Cardiac fibroblast (primary cell): Measurements from ENCODE around the gene CNIH2.
"Not testable (repeated sequence)": the region's sequence is repeated elsewhere in the genome, so short reads cannot be mapped to it uniquely, and the experiment has no call there.

Source experiments
- DNase-seq, 2 donors: peaks; one replicate each; pipeline versions ENCODE4 v3.0.0 to v3.0.0-alpha.2; 2010; ENCODE audit warnings: low read depth in 2 of 2
- H3K4me3 ChIP-seq, 2 donors: replicated peaks in 1 of 2; 1 replicate in 1 of 2; 2 replicates in 1 of 2; pipeline ENCODE4 v1.5.1; 2011; ENCODE audit warnings: low read depth in 2 of 2, low read length in 2 of 2, mild to moderate bottlenecking in 2 of 2, moderate library complexity in 1 of 2
- TF ChIP-seq, protein P1 (sequence below): IDR thresholded peaks from one replicate; pipeline ENCODE4 v1.5.1; 2011; ENCODE audit warnings: low read depth, mild to moderate bottlenecking, low read length, inconsistent platforms

Gene CNIH2

DNA sequence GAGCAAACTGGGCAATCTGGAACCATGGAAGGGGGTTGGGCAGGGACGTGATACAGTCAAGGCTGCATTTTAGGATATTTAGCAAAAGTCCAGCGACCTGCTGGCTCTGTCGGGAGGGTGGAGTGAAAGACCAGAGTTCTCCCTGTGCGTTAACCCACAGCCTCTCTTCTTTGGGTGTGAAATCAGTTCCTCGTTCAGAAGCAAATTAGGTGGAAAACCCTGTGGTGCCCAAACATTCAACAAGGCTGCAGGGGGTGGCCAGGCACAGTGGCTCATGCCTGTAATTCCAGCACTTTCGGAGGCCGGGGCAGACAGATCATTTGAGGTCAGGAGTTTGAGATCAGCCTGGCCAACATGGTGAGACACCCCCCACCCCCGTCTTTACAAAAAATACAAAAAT is 19.6 kb downstream of the CNIH2 start:
- no peak for DNase-seq
- TF ChIP-seq, protein P1, sequence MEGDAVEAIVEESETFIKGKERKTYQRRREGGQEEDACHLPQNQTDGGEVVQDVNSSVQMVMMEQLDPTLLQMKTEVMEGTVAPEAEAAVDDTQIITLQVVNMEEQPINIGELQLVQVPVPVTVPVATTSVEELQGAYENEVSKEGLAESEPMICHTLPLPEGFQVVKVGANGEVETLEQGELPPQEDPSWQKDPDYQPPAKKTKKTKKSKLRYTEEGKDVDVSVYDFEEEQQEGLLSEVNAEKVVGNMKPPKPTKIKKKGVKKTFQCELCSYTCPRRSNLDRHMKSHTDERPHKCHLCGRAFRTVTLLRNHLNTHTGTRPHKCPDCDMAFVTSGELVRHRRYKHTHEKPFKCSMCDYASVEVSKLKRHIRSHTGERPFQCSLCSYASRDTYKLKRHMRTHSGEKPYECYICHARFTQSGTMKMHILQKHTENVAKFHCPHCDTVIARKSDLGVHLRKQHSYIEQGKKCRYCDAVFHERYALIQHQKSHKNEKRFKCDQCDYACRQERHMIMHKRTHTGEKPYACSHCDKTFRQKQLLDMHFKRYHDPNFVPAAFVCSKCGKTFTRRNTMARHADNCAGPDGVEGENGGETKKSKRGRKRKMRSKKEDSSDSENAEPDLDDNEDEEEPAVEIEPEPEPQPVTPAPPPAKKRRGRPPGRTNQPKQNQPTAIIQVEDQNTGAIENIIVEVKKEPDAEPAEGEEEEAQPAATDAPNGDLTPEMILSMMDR: no peak
- no peak overlapping the region for H3K4me3 ChIP-seq

DNA sequence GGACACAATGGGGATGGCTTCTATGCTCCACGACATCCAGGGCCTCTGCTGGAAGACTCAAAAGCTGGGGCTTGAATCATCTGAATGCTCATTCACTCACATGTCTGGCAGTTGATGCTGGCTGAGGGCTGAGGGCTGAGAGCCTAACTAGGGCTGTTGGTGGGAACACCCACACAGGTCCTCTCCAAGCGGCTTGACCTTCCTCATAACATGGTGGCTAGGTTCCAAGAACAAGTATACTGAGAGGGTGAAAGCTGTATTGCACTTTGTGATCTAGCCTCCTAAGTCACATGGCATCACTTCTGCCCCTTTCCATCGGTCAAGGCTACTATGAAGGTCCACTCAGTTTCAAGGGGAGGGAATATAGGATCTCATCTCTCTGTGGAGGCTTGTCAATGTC is 21.2 kb downstream of the CNIH2 start:
- DNase-seq: no peak
- no peak overlapping the region for H3K4me3 ChIP-seq
- TF ChIP-seq, protein P1: no peak

DNA sequence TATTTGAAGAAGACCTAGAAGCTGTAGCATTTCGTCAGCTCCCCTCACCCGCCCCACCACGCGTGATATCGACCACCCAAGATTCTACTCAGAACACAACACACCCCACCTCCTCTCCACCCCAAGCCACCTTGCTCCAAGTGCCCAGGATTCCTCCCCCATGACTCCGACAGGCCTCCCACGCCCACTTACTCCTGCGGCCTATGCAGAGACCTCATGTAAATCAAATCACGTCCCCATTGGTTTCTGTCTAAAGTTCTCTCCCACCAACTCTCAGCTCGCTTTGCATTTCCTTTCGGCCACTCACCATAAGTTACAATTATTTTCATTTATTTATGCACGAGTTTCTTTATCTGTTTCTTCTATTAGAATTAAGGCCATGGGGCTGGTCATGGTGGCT is 24.7 kb downstream of the CNIH2 start:
- TF ChIP-seq, protein P1: no peak
- no peak overlapping the region for H3K4me3 ChIP-seq
- no peak for DNase-seq

DNA sequence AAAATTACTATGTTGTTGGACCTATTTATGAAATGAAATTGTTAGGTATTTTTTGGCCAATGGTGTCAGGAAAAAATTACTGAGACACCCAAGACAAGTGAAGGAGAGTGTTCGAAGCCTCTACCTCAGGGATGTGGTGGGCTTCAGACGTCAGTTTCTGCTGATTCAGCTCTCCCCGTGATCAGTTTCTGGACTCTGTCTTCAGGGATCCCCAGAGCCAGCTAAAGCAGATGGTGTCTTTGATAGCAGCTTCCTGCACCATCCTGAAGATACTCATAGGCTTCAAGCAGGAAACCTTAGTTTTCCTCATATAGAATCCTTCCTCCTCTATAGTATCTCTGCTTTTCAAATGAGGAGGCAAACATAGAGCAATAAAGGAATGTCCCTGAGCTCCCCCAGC is 31.5 kb downstream of the CNIH2 start:
- TF ChIP-seq, protein P1: no peak
- no peak overlapping the region for H3K4me3 ChIP-seq
- no peak for DNase-seq

DNA sequence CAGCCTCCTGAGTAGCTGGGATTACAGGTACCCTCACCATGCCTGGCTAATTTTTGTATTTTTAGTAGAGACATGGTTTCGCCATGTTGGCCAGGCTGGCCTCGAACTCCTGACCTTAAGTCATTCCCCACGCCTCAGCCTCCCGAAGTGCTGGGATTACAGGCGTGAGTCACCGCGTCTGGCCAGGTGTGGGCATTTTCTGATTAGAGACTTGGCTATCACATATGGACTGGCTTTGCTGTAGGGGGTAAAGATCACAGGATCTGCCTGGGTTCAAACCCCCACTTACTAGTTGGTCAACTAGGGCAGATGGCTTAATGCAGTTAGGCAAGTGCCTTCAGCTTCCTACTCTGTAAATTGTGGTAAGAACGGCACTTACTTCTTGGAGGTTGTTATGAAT is 32.3 kb downstream of the CNIH2 start:
- TF ChIP-seq, protein P1: no peak
- H3K4me3 ChIP-seq: no peak overlapping the region
- no peak for DNase-seq

DNA sequence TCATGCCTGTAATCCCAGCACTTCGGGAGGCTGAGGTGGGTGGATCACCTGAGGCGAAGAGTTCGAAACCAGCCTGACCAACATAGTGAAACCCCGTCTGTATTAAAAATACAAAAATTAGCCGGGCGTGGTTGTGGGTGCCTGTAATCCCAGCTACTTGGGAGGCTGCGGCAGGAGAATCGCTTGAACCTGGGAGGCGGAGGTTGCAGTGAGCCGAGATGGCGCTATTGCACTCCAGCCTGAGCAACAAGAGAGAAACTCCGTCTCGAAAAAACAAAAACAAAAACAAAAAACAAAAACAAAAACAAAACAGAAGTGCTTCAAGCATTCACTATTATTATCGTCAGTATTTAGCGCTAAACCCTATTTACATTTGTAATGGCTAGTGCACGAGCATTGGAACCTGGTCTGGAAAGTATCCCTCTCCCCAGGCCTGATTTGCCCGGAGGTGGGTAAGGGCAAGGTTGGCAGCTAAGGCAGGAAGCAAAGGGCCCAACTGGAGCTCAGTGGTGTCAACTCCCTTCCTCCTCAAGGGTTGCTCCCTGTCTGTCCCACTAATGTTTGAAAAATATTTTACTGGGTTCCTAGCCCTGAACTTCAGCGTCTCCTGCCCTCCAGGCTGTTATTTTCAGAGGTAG is 32.9 kb downstream of the CNIH2 start:
- H3K4me3 ChIP-seq, DNase-seq: not testable (repeated sequence)

DNA sequence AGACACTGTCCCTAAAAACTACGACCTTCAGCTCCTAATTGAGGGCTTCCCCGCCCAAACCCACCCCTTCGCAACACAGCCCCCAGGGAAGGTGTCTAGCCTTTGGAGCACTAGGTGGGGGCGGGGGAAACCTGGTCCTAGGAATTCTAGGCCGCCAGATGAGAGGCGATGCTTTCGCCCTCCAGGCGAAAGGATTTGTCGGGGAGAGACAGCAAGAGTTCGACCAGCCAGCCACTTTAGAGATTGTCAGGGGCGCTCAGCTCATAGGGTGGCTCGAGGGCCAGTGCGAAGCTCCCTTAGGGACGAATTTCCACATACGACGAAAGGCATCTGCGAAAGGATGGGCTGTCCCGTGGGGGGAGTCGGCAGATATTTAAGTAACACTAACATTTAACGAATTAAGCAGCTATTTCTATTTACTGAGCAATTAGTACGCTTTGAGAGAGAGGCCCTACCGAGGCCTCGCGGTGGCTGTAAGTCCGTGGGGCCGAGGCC is 33.5 kb downstream of the CNIH2 start:
- TF ChIP-seq, protein P1: peak; percentile 95
- peak overlapping the region; percentile 46 to 58 for H3K4me3 ChIP-seq
- DNase-seq: no peak
